NCI-H1436 treated with DMSO at 0.1 percent for 48 hours (cell line): Measurements from ENCODE around the gene S100A5.

Source experiments
- DNase-seq: peaks from one replicate; lab custom pipeline; 2025; lab: John Stamatoyannopoulos, UW

S100A5 gene

DNA sequence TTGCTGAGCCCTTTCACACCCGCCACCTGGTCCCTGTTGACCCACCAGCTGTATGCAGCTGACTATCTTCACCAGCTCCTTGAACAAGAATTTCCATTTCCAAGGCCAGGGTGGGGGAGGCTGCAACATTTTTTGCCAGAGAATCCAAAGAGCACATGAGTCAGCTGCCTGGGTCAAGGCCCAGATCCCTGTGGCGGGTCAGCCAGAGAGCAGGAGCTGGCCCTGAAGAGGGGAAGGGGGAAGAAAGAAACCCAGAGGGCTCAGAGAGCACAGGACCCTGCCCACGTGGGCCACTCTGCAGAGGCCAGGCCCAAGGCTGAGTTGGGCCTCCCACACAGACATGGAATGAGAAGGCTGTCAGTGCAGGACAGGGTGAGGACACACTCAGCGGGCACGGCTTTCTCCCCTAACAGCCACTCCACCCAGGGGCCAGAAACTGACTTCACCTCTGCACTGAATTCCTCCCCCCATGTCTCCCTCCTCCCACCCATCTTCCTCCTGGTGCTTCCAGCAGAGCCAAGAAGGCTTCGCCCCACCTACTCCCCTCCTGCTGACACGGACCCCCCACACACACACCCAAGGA lies 33.8 kb downstream of the S100A5 start:
- DNase-seq, result no peak

DNA sequence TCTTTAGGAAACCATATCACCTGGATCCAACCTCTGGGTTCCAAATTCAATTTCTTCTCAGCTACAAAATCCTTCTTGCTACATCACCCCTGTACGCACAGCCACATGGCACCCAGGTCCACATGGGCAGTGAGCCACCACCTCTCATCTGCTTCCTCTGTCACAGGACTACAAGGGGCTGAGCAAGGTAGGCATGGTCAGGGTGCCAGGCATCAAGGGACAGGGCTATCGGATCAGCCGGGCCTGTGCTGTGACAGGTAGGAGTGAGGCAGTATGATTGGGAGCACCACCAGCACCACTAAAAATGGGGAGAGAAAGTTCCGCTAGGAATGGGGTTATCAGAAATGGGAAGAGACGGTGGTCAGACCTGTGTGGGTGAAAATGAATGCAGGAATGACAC lies 34.3 kb downstream of the S100A5 start:
- DNase-seq, result no peak

DNA sequence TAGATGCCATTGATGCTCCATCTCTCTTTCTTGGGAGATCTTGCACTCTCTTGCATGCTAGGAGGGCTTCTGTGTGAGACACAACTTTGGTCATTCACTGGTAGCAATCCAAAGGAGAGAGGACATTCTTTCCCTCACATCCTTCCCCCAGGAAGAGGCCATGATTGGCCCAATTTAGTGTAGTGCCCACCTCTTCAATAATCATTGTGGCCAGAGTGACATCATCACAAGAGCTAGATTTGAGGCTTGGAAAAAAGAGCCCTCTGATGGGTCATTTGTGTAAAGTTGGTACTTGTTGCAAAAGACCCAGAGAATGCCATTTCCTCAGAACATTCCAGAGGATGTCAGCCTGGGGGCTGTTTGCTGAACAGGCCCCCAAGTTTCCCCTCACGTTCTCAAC lies 35.2 kb downstream of the S100A5 start:
- DNase-seq, result no peak

DNA sequence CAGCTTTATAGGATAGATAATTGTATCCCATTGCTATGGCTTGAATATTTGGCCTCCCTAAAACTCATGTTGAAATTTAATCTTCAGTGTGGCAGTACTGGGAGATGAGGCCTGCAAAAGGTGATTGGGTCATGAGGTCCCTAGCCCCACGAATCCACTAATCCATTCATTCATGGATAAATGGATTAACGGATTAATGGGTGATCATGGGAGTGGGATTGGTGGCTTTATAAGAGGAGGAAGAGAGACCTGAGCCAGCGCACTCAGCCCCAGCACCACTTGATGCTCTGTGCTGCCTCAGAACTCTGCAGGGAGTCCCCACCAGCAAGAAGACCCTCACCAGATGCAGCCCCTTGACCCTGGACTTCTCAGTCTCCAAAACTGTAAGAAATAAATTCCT lies 37.0 kb downstream of the S100A5 start:
- no peak for DNase-seq

DNA sequence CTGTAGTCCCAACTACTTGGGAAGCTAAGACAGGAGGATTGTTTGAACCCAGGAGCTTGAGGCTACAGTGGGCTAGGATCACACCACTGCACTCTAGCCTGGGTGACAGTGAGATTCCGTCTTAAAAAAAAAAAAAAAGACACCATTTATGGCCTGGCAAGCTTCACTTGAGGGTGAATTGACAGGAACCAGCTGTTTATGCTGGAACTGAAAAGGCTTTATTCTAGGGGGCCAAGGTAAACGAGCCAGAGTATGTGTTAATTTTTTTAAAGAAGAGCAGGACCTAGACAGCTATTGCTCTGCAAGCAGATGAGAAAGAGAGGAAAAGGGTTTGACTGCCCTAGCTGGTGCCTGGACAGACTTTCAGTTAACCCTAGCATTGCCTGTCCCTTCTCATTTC lies 42.0 kb downstream of the S100A5 start:
- DNase-seq, result no peak

DNA sequence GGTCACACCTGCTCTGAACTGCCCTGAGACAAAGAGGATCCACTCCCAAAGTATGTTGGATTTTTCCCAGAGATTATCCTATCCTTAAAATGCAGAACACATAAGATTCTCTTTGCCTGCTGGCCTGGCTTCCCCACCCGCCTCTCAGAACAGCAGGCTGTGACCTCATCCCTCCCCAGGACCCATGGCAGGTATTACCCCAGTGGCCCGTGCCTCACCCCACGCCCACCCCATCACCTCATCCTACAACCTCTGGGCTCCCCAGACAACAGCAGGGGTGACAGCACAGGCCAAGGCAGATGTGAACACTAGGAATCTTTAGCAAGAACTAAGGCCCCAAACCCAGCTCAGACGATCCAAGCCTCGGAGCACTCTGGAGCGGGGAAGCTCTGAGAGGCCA lies 45.2 kb downstream of the S100A5 start:
- no peak for DNase-seq

DNA sequence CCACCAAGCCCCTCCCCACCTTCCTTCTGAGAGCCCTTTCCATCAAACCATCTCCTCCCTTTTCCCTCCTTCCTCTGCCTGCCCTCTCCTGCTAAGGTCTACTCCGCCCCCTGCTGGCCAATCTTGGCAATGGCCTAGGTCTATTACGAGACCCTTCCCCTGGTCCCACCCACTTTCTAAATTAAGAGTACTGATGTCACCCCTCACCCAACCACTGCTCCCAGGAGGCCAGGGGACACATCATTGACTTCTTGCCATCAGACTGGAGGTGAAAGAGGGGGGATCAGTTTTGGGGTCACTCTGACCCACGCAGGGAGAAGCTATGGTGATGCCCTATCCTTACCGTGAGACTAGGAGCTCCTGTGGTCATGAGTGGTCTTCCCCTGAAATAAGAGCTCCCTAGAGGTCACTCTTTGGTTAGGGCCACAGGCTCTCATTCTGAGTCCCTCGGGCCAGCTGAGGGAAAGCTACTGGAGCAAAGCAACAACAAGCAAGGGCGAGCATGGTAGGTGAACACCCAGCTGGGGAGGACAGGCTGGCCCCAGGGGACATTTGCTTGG lies 45.7 kb downstream of the S100A5 start:
- peak; percentile 63 for DNase-seq

DNA sequence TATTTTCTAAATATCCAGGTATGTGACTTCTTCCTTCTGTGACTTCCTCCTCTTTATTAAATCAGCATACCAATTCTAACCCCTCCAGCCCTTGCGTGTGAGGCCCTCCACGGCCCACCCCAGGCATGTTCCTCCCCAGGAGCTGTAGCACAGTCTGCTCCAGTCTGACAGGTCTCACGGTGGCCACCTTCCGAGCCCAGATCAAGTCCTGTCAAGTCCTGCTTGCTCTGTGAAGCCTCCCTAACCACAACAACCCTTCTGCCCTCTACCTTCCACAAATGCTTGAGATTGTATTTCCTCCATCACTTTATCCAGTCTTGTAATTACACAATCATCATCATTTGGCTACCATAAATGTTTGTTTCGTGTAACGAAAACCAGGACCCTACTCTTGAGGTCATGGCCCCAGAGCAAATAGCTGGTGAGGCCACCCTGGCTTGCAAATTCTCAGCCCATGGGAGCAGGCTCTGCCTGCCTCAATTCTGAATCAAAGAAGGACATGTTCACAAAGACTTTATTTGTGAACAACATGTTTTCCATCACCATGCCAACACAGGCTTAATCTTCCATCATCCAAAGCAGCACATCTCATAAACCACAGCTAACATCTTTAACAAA lies 47.3 kb downstream of the S100A5 start:
- no peak for DNase-seq

DNA sequence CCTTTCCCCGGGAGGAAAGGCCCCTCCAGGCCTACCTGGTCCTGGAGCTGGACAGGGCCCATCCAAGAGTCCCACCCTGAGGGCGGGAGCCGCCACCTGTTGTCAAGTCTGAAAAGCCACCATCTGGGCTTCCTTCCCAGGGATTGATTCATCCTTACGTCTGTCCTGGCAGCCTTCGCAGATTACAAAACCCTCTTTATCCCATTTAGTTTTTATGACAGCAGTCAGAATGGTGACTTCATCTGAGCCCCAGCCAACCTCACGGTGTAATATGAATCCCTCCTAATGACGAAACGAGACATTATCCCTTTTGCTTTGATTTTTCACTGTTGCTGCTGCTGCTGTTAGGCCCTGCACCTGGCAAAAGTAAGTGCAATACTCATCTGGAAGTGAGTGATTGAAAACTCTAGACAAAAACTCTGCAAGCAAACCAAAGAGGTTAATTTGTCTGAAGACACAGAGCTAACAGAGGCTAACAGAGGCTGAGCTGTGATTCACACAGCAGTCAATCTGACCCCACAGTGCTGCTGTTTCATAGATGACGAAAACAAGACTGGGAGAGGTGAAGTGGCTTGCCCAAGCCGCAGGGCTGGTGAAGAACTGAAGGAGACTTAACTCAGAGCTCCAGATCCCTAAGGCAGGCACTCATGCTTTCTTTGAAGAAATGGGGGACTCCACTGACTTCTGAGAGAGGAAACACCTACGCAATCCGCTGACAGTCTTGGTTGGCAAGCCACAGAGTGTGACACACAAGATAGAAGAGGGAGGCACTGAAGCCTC lies 50.3 kb downstream of the S100A5 start:
- peak; percentile 88 for DNase-seq

DNA sequence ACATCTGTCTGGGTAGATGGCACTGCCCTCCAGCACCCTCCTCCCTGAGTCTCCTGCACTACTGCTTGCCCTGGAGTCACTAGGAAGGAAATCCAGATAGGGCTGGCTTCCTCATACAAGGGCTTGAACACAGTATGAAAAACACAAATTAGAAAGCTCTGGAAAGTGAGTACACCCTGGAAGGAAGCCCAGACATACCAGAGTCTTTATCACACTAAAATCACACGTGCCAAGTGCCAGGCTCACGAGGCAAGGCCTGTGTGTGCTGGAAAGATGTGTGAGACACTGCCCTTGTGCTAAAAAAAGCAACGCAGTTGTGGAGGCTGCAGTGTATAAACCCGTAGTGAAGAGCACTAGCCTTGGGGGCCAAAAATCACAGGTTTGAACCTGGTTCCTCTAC lies 52.0 kb downstream of the S100A5 start:
- DNase-seq, result no peak

DNA sequence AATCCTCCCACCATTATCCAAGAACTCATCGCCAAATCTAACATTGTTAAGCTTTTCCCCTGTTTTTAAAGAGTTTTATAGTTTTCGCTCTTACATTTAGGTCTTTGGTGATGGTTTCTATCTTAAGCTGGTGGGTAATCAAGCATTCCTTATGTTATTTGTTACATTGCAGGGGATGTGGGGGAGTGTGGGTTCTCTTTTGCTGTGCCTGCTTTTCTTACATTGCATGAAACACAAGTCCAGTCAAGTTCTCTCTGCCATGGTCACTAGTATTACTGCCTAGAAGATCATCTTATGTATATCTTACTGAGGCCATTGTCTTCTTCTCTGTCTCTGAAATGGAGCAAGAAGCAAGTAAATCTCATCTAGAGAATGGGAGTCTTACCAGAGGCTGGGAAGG lies 53.0 kb downstream of the S100A5 start:
- DNase-seq, result no peak
